Middle frontal gyrus (tissue), 1 donor: ENCODE results near the gene RAB7A.
"Not testable (repeated sequence)": the region's sequence is repeated elsewhere in the genome, so short reads cannot be mapped to it uniquely, and the experiment has no call there.

Experiments
- DNase-seq: peaks from one replicate; pipeline ENCODE4 v3.0.0-alpha.2; 2015; ENCODE audit warnings: low spot score; ENCODE audit errors: extremely low spot score

Gene RAB7A

DNA sequence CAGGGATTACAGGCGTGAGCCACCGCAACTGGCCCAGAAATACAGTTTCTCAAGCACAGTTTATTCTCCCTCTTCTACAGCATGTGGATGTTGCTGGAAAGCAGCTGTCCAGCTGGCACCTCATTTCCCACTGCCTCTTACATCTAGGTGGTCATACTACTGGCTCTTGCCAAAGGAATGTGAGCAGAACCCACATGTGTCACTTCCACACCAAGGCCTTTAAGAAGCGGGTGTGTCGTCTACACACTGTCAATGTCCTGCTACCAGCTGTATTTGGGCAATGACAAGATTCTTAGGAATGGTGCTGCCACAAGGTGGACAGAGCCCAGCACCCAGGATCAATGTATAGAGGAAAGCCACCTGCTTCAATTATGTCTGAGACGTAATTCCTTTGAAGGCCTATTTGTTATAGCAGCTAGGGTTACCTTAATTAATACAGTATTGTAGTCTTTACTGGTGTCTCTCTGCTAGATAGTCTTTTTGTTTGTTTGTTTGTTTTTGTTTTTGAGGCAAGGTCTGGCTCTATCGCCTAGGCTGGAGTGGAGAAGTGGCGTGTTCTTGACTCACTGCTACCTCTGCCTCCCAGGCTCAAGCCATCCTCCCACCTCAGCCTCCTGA, 15.1 kb upstream of the RAB7A start:
- no peak for DNase-seq

- no peak for DNase-seq
These were observed 13.1 kb upstream of the RAB7A start for GRCh38 chr3:128712848-128713247.

- DNase-seq = no peak
These were observed 11.0 kb upstream of the RAB7A start for GRCh38 chr3:128714887-128715491.

GRCh38 chr3:128718892-128719291, 7.1 kb upstream of the RAB7A start:
- not testable (repeated sequence) for DNase-seq

DNA sequence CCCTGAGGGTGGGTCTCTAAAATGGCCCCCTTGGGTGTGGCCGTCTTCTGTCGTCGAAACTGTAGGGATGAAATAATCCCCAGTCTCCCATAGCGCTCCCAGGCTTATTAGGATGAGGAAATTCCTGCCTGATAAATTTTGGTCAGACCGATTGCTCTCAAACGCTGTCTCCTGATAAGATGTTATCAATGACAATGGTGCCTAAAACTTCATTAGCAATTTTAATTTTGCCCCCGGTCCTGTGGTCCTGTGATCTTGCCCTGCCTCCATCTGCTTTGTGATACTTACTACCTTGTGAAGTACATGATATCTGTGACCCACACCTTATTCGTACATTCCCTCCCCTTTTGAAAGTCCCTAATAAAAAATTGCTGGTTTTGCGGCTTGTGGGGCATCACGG, 5.1 kb upstream of the RAB7A start:
- DNase-seq = no peak

DNA sequence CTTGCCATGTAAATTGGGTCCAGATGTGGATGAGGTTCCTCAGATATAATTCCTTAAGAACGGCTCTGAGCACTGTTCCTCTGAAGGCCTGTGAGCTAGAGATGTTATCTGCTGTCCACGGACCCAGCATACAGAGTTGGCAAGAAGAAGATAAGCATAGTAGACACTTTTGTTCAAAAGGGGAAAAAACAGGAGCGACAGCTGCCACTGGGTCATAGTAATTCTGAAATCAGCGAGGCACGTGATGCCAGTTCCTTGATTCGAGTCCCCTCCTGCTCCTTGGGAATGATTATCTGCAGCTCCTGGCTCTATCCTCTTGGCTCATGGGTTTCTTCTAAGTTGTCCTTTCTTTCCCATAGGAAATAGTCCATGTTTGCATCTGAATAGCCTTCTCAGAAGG, 2.5 kb upstream of the RAB7A start:
- no peak for DNase-seq

- DNase-seq = no peak
These were observed 398 bp upstream of the RAB7A start for GRCh38 chr3:128725547-128726022.

DNA sequence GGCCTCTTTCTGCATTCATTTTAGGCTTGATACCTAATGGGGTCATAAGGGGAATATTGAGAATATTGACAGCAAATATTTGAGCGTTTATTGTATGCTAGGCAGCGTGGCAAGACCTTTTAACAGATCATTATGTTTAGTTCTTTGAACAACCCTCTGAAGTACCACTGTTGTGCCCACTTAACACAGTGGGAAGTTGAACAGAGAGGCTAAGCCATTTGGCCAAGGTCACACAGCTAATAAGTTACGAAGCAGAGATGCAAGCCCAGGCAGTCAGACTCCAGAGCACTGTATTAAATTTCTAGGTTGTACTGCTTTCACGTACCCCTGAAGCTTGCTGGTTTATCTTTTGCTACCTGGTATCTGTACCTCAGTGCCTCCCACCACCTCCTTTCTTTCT, 1.1 kb downstream of the RAB7A start:
- no peak for DNase-seq

DNA sequence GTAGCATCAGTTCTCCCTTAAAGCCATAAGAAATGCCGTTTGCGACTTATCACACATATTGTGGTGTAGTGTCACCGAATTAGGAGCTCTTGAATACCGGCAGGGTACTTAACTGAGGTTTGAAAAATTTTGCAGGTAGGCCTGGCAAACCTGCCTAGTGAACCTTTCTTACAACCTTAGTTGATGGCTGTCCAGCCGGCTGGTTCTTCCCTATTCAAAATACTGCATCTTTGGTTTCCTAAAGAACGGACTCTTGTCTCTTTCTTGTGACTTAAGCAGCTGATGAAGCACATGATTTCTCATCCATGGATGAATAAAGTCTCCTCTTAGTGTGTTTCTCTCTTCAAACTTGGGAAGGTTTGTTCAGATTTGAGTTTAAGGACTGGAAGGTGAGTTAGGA, 1.5 kb downstream of the RAB7A start:
- DNase-seq = no peak

DNA sequence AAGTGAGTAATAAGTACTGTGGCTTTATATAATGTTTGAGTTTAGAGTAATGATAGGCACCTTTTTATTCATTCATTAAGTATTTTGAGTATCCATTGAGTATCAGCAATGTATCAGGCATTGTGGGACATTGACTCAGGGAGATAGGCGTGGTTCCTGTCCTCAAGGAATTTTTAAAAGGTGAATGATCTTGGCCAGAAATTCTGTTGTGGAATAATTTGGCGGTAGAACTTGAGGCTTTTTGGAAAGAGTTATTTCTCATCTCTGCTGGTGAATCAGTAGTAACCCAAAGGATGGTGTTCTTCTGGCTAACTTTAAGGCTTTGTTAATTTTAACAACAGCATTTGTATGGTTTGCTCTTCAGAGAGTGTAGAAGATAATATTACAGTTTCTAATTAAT, 2.0 kb downstream of the RAB7A start:
- DNase-seq = no peak

GRCh38 chr3:128728521-128728920, 2.5 kb downstream of the RAB7A start:
- not testable (repeated sequence) for DNase-seq

DNA sequence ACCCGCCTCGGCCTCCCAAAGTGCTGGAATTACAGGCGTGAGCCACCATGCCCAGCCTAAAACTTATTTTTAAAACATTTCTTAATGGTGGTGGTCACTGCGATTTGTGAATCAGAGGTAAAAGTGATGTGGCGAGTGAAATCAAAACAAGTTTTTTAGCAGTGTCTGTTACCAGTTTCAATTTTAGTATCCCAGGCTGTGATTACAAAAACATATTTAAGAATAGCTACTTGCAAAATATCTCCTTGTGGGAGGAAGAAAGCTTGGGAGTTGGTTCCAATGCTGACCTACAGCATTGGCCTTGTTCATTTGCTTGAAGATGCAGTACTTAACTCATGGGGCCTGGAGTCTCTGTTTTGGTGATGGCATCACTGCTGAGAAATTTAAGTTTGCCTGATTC, 4.5 kb downstream of the RAB7A start:
- no peak for DNase-seq

DNA sequence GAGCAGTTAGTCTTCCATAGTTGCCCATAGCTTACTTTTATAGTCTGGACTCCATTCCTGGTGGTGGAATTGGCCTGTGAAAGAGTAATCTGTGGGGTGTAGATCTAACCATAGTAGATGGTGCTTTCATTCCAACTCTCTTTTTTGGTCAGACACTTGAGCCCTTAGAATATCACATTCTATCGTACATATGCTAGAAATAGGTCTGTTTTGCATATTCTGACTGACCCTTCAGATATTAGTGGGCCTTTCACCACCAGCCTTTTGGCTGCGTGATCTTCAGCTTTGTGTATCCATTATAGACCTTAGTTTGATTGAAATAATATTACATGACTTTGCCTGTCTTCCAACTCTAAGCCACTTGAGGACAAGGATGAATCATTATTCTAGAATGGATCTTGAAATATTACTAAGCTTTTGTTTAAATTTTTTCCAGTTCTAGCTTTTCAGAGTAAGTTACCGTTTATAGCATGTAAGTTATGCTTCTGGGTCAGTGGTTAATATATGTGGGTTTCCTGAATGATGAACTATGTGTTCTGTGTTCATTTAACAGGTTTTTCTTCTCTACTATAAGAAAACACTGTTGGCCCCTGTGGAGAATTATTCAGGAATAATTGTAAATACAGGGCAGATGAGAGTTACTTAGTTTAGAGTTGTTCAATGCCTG, 8.7 kb downstream of the RAB7A start:
- no peak for DNase-seq

- DNase-seq = no peak
These were observed 9.3 kb downstream of the RAB7A start for GRCh38 chr3:128735287-128735686.

DNA sequence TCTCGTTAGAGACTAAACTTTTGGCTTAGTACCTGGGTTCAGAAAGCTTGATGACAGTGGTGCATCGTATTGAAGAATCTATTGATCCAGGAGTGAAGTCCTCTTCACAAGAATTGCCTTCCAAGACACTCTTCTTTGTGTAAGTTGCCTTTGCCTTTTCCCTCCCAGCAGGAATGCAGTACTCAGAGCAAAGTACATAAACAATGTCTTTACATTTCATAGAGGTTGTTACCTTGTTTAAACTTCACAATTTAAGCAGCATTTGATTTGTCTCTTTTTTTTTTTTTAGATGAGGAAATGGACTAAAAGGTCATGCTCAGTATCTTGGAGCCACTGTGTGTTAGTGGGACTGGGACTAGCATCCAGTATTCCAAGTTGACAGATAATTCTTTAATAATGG, 9.9 kb downstream of the RAB7A start:
- DNase-seq = no peak

DNA sequence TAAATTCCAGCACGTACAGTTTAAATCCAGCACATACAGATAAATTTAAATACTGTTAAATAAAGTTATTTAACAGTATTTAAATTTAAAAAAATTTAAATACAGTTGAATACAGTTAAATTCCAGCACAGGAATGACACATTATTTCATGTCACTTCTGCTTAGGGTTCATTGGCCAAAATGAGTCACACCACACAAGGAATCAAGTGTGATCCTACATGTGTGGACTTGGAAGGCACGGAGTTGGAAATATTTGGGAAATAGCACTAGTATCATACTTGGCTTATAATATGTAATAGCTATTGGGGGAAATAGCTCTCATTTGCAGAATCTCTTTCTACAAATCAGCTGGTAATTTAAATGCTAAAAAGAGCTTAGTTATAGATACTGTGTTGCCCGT, 10.6 kb downstream of the RAB7A start:
- DNase-seq = no peak

- no peak for DNase-seq
These were observed 14.6 kb downstream of the RAB7A start for GRCh38 chr3:128740621-128741020.

DNA sequence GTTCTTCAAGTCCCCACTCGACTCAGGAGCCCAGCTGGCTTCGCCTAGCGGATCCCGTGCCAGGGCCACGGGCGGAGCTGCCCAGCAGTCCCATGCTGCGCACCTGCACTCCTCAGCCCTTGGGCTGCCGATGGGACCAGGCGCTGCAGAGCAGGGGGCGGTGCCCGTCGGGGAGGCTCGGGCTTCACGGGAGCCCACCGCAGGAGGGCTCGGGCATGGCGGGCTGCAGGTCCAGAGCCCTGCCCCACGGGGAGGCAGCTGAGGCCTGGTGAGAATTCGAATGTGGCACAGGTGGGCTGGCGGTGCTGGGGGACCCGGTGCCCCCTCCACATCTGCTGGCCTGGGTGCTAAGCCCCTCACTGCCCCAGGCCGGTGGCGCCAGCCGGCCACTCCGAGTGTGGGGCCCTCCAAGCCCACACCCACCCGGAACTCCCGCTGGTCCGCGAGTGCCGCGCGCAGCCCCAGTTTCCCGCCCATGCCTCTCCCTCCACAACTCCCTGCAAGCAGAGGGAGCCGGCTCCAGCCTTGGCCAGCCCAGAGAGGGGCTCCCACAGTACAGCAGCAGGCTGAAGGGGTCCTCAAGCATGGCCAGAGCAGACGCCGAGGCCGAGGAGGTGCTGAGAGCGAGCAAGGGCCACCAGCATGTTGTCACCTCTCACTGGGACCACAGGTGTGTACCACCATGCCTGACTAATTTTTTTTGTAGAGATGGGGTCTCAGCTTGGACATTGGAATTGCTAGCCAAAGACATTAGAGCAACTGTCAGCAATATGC, 17.0 kb downstream of the RAB7A start:
- DNase-seq = no peak

DNA sequence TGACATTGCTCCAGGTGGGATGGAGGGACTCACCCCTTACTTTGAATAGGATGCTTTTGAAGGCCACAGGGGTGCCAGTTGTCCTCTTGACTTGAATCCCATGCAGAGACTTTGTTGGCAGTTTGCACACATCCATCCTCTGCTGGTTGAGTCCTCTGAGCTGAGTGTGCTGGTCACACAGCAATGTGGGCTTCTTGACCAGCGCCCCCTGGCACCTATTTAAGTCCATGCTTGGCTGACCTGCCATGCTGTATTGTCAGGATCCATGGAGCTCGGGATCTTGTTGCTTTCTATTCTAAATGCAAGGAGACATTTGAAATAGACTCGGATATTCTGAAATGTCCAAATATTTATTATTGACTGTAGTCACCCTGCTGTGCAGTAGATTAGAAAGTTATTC, 19.8 kb downstream of the RAB7A start:
- no peak for DNase-seq

DNA sequence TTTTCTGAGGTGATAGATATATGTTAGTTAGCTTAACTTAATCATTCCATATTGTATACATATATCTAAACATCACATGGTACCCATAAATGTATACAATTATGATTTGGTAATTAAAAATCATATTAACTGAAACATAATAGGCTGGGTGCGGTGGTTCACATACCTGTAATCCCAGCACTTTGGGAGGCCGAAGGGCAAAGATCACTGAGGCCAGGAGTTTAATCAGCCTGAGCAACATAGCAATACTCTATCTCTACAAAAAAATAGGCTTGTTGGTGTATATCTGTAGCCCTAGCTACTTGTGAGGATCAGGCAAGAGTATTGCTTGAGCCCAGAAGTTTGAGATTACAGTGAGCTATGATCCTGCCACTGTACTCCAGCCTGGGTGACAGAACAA, 20.9 kb downstream of the RAB7A start:
- DNase-seq = no peak

DNA sequence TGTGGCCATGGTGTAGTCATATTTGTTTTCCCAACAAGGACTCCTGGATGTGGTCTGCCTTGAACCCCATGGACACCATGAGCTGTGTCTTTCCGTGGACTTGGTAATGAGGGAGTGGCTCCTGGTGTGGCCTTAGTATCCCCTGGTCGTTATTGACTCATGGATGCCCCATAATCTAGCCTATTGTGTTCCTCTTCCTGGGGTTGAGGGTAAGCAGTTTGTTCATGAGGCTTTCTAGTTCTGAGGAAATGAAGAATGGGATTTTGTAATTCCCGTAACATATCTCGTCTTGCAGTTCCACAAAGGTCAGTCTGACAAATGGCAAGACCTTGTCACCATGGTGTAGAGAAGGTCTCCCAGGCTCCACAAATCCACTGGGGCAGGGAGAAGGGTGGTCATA, 22.6 kb downstream of the RAB7A start:
- no peak for DNase-seq

GRCh38 chr3:128749035-128749434, 23.1 kb downstream of the RAB7A start:
- no peak for DNase-seq
